Measurements from ENCODE around the gene ABR. TPM values are rescaled to one million over a fixed set of nuclear protein-coding genes. Genes with fewer than 3 reads are reported as not detected.
A peak's percentile ranks its signal among the peaks of the same experiment; 100 is the strongest.

The ABR gene
- polyA plus RNA-seq, 3 donors, result 19.8 to 160 (median 26.0) TPM

DNA sequence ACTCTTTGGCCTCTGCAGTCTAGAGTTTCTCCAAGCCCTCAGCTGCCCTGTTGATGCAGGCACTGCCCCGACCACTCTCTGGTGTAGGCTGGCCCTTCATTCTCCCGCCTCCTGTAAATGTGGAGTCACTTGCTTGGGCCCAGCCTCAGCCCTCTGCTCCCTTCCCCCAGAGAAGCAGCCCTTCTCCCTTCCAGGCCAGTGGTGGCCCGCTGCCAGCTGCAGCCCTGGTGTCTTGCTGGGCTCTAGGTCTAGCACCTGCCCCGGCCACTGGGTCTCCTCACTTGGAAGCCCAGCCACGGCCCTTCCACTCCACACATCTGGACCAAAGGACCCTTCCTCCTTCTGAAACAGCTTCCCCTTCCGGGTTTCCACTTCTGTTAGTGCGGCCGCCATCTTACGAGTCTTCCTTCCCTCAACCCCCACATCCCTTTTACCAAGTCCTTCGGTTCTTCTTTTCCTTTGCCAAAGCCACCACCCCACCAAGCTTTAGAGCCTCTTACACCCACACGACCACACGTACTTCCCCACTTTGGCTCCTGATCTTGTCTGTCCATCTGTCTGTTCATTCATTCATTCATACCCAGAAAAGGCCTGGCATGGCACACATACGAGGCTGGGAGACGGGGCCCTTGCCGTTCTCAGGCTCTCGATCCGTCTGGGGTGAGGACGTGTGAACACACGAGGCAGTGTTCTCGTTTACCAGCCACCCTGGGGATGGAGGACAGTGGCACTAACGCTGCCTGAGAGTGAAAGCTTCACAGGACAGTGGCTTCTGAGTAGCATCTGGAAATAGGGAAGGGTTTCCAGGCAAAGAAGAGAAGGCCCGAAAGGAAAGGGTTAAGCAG is 68.0 kb downstream of the ABR start:
- Mint-ChIP-seq H3K9me3 (no peaks in the 10 kb centered on the region), H3K27me3 (ENCODE audit: low read depth in 3 of 3) (peaks cover 0 to 5% (median 0%) of the 10 kb centered on the region in 3 donors), H3K4me3 (peak overlapping the region; percentile 66 to 85), H3K36me3 (peaks cover 11 to 17% of the 10 kb centered on the region in 2 donors), H3K4me1 (peaks cover 78% of the 10 kb centered on the region), H3K27ac (peak overlapping the region; percentile 95 to 99 (median 98))
- no peaks in the 10 kb centered on the region for H3K9me3 ChIP-seq (replicated peaks in 1 of 2; ENCODE audit: control insufficient read depth in 1 of 2, insufficient read depth in 1 of 2, low read length in 2 of 2)
- intact Hi-C loops (cut with micrococcal nuclease), result no loop called here
- H3K9ac ChIP-seq (ENCODE audit: insufficient read depth, low read length, poor library complexity, severe bottlenecking), result peak overlapping the region; percentile 82
- TF ChIP-seq, protein P1, sequence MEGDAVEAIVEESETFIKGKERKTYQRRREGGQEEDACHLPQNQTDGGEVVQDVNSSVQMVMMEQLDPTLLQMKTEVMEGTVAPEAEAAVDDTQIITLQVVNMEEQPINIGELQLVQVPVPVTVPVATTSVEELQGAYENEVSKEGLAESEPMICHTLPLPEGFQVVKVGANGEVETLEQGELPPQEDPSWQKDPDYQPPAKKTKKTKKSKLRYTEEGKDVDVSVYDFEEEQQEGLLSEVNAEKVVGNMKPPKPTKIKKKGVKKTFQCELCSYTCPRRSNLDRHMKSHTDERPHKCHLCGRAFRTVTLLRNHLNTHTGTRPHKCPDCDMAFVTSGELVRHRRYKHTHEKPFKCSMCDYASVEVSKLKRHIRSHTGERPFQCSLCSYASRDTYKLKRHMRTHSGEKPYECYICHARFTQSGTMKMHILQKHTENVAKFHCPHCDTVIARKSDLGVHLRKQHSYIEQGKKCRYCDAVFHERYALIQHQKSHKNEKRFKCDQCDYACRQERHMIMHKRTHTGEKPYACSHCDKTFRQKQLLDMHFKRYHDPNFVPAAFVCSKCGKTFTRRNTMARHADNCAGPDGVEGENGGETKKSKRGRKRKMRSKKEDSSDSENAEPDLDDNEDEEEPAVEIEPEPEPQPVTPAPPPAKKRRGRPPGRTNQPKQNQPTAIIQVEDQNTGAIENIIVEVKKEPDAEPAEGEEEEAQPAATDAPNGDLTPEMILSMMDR (IDR thresholded peaks at IDR 0.05), result no peak
- H3K4me2 ChIP-seq (replicated peaks; ENCODE audit: extremely low read depth, low read length, poor library complexity, severe bottlenecking), result peak overlapping the region; percentile 80
- peak overlapping the region; percentile 68 for H2AFZ ChIP-seq (ENCODE audit: insufficient read depth, low read depth, low read length, poor library complexity, severe bottlenecking)
- peak; percentile 67 to 85 (median 85) for DNase-seq
- H3K4me3 ChIP-seq (replicated peaks in 1 of 3; ENCODE audit: low read depth in 2 of 3, low read length in 3 of 3), result peak overlapping the region in 1 of 3 experiments; percentile 89
- peaks cover 80% of the 10 kb centered on the region for H3K79me2 ChIP-seq (ENCODE audit: insufficient read depth, low read length)
- peak overlapping the region; percentile 93 to 98 for H3K27ac ChIP-seq (ENCODE audit: low read depth in 1 of 2, low read length in 2 of 2)
- WGBS (ENCODE audit: insufficient coverage), result 41% methylated on average over 22 of the region's 22 CpGs
- no peaks in the 10 kb centered on the region for H3K27me3 ChIP-seq (ENCODE audit: control insufficient read depth in 2 of 2, insufficient read depth in 2 of 2, low read length in 2 of 2)
- peaks cover 73 to 88% of the 10 kb centered on the region in 2 donors for H3K4me1 ChIP-seq (ENCODE audit: control insufficient read depth in 1 of 2, insufficient read depth in 2 of 2, low read length in 2 of 2)
- H4K20me1 ChIP-seq (ENCODE audit: insufficient read depth, low read length), result peaks cover 17% of the 10 kb centered on the region
- peaks cover 3 to 4% of the 10 kb centered on the region in 2 donors for H3K36me3 ChIP-seq (replicated peaks in 1 of 2; ENCODE audit: control insufficient read depth in 1 of 2, insufficient read depth in 2 of 2, low read length in 2 of 2)

DNA sequence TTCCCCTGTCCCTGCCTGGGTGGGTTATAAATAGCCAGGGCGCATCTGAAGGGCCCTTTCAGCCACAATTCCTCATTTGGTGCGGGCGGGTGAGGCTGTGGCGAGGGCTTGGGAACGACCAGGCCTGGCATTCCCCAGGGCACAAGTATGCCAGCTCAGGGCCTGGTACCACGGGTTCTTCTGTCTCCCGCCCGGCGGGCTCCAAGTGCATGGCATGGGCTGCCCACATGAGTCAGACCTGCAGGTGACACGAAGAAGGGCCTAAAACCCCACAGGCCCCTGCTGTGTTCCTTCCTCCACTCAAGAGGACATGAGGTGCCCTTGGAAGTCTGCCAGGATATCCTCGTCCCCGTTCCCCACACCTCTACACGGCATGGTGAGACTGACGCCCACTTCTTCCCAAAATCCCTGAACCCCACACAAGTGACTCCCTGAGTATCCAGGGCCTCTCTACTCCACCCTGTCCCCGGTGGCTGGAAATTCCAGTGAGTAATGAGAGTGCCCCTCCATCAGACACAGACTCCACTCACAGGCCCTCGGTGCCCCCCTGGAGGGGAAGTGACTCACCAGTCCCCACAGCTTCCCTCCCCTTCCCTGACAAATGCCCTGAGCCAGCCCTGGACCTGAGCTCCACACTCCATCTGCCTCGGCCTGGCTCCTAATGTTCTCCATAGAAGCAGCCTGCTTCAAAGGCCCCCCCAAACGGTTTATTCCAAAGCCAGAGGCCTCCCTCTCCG is 68.8 kb downstream of the ABR start:
- peak overlapping the region; percentile 80 for H3K4me2 ChIP-seq (replicated peaks; ENCODE audit: extremely low read depth, low read length, poor library complexity, severe bottlenecking)
- Mint-ChIP-seq H3K4me1 (peaks cover 83% of the 10 kb centered on the region), H3K36me3 (peaks cover 15 to 19% of the 10 kb centered on the region in 2 donors), H3K9me3 (no peaks in the 10 kb centered on the region), H3K27ac (peak overlapping the region; percentile 95 to 99 (median 98)), H3K4me3 (peak overlapping the region; percentile 67 to 85), H3K27me3 (ENCODE audit: low read depth in 3 of 3) (peaks cover 0 to 7% (median 0%) of the 10 kb centered on the region in 3 donors)
- peaks cover 83% of the 10 kb centered on the region for H3K79me2 ChIP-seq (ENCODE audit: insufficient read depth, low read length)
- 16% methylated on average over 13 of the region's 19 CpGs for WGBS (ENCODE audit: insufficient coverage)
- peak overlapping the region; percentile 82 for H3K9ac ChIP-seq (ENCODE audit: insufficient read depth, low read length, poor library complexity, severe bottlenecking)
- peak; percentile 91 to 99 (median 93) for DNase-seq
- intact Hi-C loops (cut with micrococcal nuclease), result loop anchor here in 1 of 2 donors (1.0 kb wide), 1 partner anchor 16 kb away; no protein-coding TSS in a partner anchor
- peak overlapping the region; percentile 93 to 98 for H3K27ac ChIP-seq (ENCODE audit: low read depth in 1 of 2, low read length in 2 of 2)
- H3K27me3 ChIP-seq (ENCODE audit: control insufficient read depth in 2 of 2, insufficient read depth in 2 of 2, low read length in 2 of 2), result no peaks in the 10 kb centered on the region
- H3K36me3 ChIP-seq (replicated peaks in 1 of 2; ENCODE audit: control insufficient read depth in 1 of 2, insufficient read depth in 2 of 2, low read length in 2 of 2), result peaks cover 4 to 5% of the 10 kb centered on the region in 2 donors
- no peaks in the 10 kb centered on the region for H3K9me3 ChIP-seq (replicated peaks in 1 of 2; ENCODE audit: control insufficient read depth in 1 of 2, insufficient read depth in 1 of 2, low read length in 2 of 2)
- H3K4me3 ChIP-seq (replicated peaks in 1 of 3; ENCODE audit: low read depth in 2 of 3, low read length in 3 of 3), result peak overlapping the region in 1 of 3 experiments; percentile 89
- peaks cover 23% of the 10 kb centered on the region for H4K20me1 ChIP-seq (ENCODE audit: insufficient read depth, low read length)
- TF ChIP-seq, protein P1 (IDR thresholded peaks at IDR 0.05), result no peak
- peak overlapping the region; percentile 68 for H2AFZ ChIP-seq (ENCODE audit: insufficient read depth, low read depth, low read length, poor library complexity, severe bottlenecking)
- peaks cover 75 to 92% of the 10 kb centered on the region in 2 donors for H3K4me1 ChIP-seq (ENCODE audit: control insufficient read depth in 1 of 2, insufficient read depth in 2 of 2, low read length in 2 of 2)
